K562 (cell line): ENCODE results near the gene IMMP2L. TPM values are rescaled to one million over a fixed set of nuclear protein-coding genes. Genes with fewer than 3 reads are reported as not detected.

Experiments
- CREM ChIP-seq: IDR thresholded peaks from 2 replicates; pipeline ENCODE4 v1.6.1; 2014; ENCODE audit warnings: antibody characterized with exemption, low read depth
- HMG20B ChIP-seq: fragments of 250-450 bp; sonication (Bioruptor Pico); IDR thresholded peaks from 2 replicates; pipeline ENCODE4 v1.5.0; 2021; ENCODE audit warnings: mild to moderate bottlenecking
- HNRNPLL ChIP-seq: fragments of 200-400 bp; formaldehyde crosslinking; IDR thresholded peaks from 2 replicates; pipeline ENCODE4 v1.6.1; 2017; ENCODE audit warnings: low read length, low read depth, mild to moderate bottlenecking; ENCODE audit not compliant: poor library complexity, severe bottlenecking
- NBN ChIP-seq: fragments of 450-650 bp; IDR thresholded peaks from 2 replicates; pipeline ENCODE4 v1.6.1; 2016; ENCODE audit warnings: low read depth, mild to moderate bottlenecking
- NFE2L1 ChIP-seq: fragments of 450-650 bp; IDR thresholded peaks from 2 replicates; pipeline ENCODE4 v1.6.1; 2016; ENCODE audit warnings: missing genetic modification characterization, low read depth, mild to moderate bottlenecking, missing compliant biosample characterization, moderate library complexity, borderline replicate concordance
- NR2C2 ChIP-seq, 2 experiments: fragments of 200-800 bp in 1 of 2; sonication (Bioruptor generic) in 1 of 2; sonication (generic) in 1 of 2; formaldehyde crosslinking in 1 of 2; IDR thresholded peaks; 2 replicates each; pipeline versions ENCODE4 v1.6.1 to v1.8.0; 2016 to 2022; ENCODE audit warnings: mild to moderate bottlenecking in 1 of 2, missing compliant biosample characterization in 1 of 2, missing genetic modification characterization in 1 of 2, missing genetic modification reagents in 1 of 2
- PURB ChIP-seq: sonication (generic); formaldehyde crosslinking; IDR thresholded peaks from 2 replicates; pipeline ENCODE4 v1.9.0; 2021; ENCODE audit warnings: low read depth, mild to moderate bottlenecking, missing genetic modification reagents
- polyA plus RNA-seq, 8 experiments: library from polyadenylated mRNA; depleted of rRNA in 4 of 8; stranded (reverse) in 5 of 8; unstranded in 3 of 8; fragments of >200 nt; fragmentation: Nextera tagmentation in 2 of 8; fragmentation: Illumina TruSeq in 1 of 8; extraction: Ambion mirVana in 2 of 8; extraction: Trizol in 1 of 8; gene quantifications; 2 replicates each; pipeline versions ENCODE4 v1.2.1 to v1.2.3, GENCODE V29; 2011 to 2014; ENCODE audit warnings: inconsistent platforms in 1 of 8, missing spikeins in 1 of 8
- total RNA-seq, 7 experiments: library from RNA; depleted of rRNA in 6 of 7; stranded (reverse); fragments of >200 nt in 6 of 7; fragmentation: Illumina TruSeq in 2 of 7; extraction: Trizol in 2 of 7; gene quantifications; 2 replicates each; pipeline versions ENCODE4 v1.2.1 to v1.2.3, GENCODE V29; 2011 to 2021; ENCODE audit warnings: low replicate concordance in 1 of 7
- TF ChIP-seq, protein P1 (sequence below): fragments of 150-350 bp; IDR thresholded peaks from 2 replicates; pipeline ENCODE4 v1.6.1; 2014; ENCODE audit warnings: low read depth, mild to moderate bottlenecking, low read length, borderline replicate concordance
- TF ChIP-seq, protein P2 (sequence below): sonication (generic); formaldehyde crosslinking; IDR thresholded peaks from 2 replicates; pipeline ENCODE4 v1.8.0; 2022; ENCODE audit warnings: missing genetic modification reagents, mild to moderate bottlenecking, borderline replicate concordance
- TF ChIP-seq, protein P3 (sequence below), 2 experiments: fragments of 450-650 bp in 1 of 2; IDR thresholded peaks; 2 replicates each; pipeline ENCODE4 v1.6.1; 2011 to 2017; ENCODE audit warnings: low read depth in 2 of 2, antibody characterized with exemption in 1 of 2, borderline replicate concordance in 1 of 2, low read length in 1 of 2, mild to moderate bottlenecking in 1 of 2, mixed read lengths in 1 of 2; ENCODE audit not compliant: control insufficient read depth in 1 of 2
- TF ChIP-seq, protein P4 (sequence below): IDR thresholded peaks from 2 replicates; pipeline ENCODE4 v1.6.1; 2011; ENCODE audit warnings: borderline replicate concordance, low read depth, mild to moderate bottlenecking, moderate library complexity, low read length; ENCODE audit not compliant: insufficient read depth, poor library complexity, severe bottlenecking

Gene IMMP2L
- total and polyA plus RNA-seq, 9 of the 15 experiments (the other 6 are each of a cell fraction or from before 2014, with no cell fraction given), result 29.7 to 116 (median 53.0) TPM

- TF ChIP-seq, protein P1, sequence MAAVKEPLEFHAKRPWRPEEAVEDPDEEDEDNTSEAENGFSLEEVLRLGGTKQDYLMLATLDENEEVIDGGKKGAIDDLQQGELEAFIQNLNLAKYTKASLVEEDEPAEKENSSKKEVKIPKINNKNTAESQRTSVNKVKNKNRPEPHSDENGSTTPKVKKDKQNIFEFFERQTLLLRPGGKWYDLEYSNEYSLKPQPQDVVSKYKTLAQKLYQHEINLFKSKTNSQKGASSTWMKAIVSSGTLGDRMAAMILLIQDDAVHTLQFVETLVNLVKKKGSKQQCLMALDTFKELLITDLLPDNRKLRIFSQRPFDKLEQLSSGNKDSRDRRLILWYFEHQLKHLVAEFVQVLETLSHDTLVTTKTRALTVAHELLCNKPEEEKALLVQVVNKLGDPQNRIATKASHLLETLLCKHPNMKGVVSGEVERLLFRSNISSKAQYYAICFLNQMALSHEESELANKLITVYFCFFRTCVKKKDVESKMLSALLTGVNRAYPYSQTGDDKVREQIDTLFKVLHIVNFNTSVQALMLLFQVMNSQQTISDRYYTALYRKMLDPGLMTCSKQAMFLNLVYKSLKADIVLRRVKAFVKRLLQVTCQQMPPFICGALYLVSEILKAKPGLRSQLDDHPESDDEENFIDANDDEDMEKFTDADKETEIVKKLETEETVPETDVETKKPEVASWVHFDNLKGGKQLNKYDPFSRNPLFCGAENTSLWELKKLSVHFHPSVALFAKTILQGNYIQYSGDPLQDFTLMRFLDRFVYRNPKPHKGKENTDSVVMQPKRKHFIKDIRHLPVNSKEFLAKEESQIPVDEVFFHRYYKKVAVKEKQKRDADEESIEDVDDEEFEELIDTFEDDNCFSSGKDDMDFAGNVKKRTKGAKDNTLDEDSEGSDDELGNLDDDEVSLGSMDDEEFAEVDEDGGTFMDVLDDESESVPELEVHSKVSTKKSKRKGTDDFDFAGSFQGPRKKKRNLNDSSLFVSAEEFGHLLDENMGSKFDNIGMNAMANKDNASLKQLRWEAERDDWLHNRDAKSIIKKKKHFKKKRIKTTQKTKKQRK, result no peak
- peak; percentile 95 for TF ChIP-seq NBN
- no peak for TF ChIP-seq NFE2L1 (tag)
- TF ChIP-seq, protein P2, sequence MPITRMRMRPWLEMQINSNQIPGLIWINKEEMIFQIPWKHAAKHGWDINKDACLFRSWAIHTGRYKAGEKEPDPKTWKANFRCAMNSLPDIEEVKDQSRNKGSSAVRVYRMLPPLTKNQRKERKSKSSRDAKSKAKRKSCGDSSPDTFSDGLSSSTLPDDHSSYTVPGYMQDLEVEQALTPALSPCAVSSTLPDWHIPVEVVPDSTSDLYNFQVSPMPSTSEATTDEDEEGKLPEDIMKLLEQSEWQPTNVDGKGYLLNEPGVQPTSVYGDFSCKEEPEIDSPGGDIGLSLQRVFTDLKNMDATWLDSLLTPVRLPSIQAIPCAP (CRISPR knock-in tag), result no peak
- TF ChIP-seq HMG20B (CRISPR knock-in tag), result no peak
- TF ChIP-seq, protein P3, sequence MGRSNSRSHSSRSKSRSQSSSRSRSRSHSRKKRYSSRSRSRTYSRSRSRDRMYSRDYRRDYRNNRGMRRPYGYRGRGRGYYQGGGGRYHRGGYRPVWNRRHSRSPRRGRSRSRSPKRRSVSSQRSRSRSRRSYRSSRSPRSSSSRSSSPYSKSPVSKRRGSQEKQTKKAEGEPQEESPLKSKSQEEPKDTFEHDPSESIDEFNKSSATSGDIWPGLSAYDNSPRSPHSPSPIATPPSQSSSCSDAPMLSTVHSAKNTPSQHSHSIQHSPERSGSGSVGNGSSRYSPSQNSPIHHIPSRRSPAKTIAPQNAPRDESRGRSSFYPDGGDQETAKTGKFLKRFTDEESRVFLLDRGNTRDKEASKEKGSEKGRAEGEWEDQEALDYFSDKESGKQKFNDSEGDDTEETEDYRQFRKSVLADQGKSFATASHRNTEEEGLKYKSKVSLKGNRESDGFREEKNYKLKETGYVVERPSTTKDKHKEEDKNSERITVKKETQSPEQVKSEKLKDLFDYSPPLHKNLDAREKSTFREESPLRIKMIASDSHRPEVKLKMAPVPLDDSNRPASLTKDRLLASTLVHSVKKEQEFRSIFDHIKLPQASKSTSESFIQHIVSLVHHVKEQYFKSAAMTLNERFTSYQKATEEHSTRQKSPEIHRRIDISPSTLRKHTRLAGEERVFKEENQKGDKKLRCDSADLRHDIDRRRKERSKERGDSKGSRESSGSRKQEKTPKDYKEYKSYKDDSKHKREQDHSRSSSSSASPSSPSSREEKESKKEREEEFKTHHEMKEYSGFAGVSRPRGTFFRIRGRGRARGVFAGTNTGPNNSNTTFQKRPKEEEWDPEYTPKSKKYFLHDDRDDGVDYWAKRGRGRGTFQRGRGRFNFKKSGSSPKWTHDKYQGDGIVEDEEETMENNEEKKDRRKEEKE (IDR thresholded peaks at IDR 0.05; ENCODE audit: borderline replicate concordance in 1 of 2, control insufficient read depth in 1 of 2, low read depth in 2 of 2, low read length in 1 of 2), result no peak
- peak; percentile 69 for TF ChIP-seq CREM
- no peak for TF ChIP-seq PURB (CRISPR knock-in tag)
- no peak for TF ChIP-seq HNRNPLL
- TF ChIP-seq, protein P4, sequence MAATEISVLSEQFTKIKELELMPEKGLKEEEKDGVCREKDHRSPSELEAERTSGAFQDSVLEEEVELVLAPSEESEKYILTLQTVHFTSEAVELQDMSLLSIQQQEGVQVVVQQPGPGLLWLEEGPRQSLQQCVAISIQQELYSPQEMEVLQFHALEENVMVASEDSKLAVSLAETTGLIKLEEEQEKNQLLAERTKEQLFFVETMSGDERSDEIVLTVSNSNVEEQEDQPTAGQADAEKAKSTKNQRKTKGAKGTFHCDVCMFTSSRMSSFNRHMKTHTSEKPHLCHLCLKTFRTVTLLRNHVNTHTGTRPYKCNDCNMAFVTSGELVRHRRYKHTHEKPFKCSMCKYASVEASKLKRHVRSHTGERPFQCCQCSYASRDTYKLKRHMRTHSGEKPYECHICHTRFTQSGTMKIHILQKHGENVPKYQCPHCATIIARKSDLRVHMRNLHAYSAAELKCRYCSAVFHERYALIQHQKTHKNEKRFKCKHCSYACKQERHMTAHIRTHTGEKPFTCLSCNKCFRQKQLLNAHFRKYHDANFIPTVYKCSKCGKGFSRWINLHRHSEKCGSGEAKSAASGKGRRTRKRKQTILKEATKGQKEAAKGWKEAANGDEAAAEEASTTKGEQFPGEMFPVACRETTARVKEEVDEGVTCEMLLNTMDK, result no peak
- TF ChIP-seq NR2C2 (CRISPR knock-in tag; IDR thresholded peaks at IDR 0.05), result no peak
- no peak for TF ChIP-seq NR2C2 (tag; IDR thresholded peaks at IDR 0.05)
These were observed 87.4 kb downstream of the IMMP2L start (continued) for GRCh38 chr7:111474723-111475418.
